HG02678 (cell line): ENCODE measurements around the gene DIPK1B.

Experiments used
- ATAC-seq: cut with Tn5 transposase; IDR thresholded peaks from one replicate; pipeline ENCODE4 v1.9.1; 2021; ENCODE audit warnings: mild to moderate bottlenecking, moderate library complexity; ENCODE audit not compliant: unreplicated experiment

DIPK1B gene

DNA sequence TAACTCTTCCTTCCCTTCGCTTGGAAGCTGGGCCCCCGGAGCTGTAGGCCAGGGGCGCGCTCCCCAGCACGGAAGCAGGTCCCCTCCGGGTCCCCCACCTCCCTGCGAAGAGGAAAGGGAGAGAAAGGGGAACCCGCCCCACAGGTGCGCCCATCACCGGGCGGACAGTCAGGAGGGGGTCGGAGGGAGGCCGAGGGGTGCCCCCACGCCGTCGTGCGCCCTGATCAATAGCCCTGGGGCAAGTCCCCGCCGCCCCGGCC, 25.9 kb upstream of the DIPK1B start:
- ATAC-seq: no peak

DNA sequence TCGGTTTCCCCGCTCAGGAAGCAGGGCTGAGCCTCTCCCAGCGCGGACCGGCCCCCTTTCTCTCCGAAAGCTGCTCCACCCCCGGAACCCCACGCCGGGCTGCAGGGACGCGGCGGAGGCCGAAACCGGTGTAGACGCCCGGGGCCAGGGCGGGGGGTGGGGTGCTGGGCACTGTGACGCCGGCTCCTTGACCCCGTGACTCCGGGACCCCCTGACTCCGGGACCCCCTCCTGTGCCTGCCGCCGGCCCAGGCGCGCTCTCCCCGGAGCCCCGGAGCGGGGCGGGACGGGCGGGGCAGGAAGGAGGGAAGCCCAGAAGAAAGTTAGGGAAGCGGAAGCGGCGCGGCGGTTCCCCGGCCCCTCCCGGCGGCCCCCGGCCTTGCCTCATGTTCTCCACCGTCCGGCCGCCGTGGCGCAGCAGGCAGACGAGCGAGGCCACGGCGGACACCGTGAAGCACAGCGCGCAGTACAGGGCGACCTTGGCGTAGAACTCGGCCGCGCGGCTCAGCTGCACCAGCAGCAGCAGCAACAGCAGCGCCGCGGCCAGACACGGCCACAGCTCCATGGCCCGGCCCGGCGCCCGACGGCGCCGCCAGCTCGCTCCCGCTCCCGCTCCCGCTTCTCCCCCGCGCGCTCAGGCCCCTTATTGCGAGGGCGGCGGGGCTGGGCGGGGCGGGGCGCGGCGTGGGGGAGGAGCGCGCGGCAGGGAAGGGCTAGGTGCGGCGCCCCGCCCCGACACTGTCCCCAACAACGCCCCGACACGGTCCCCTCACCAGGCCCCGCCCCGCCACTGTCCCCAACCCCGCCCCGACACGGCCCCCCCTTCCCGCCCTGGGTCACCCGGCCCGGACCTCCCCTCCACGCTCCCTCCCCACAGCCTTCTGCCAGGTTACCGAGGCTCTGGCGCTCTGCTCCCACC, 25.3 kb upstream of the DIPK1B start, which contains the start of gene AGPAT2:
Gene AGPAT2, minus strand, starts transcription at position 664 of the 918 bp plus-strand sequence. Its CDS starts 100 bp downstream, at position 564.
- no peak for ATAC-seq

DNA sequence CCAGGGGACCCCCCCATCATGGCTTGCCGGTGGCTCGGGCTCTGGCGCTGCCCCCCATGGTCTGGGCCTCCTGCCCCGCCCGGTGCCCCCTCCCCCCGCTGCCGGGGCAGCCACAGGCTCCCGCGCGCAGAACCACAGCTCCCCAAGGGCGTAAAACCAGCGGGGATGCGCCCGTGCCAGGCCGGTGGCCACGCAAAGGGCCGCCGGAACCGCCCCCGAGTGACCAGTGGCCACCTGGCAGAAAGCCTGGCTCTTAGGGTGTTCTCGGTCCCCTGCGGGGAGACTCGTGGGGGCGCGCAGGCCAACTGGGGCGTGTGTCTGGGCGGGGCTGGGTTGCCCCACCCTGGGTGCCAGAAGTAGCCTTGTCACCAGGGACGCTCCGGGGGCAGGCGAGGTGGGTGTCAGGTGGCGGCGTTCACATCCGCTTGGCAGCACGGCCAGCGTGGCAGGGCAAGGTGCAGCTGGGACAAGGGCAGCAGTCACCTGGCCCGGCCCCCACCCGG, 24.6 kb upstream of the DIPK1B start:
- no peak for ATAC-seq

GRCh38 chr9:136688274-136689107, 23.9 kb upstream of the DIPK1B start:
- no peak for ATAC-seq

- ATAC-seq: no peak
Measured at GRCh38 chr9:136689108-136689460, 23.3 kb upstream of the DIPK1B start.

- ATAC-seq: no peak
Measured at GRCh38 chr9:136690104-136690805, 22.1 kb upstream of the DIPK1B start.

GRCh38 chr9:136690806-136691261, 21.5 kb upstream of the DIPK1B start:
- no peak for ATAC-seq

- ATAC-seq: no peak
Measured at GRCh38 chr9:136691316-136692184, 20.8 kb upstream of the DIPK1B start.

GRCh38 chr9:136692185-136693134, 19.9 kb upstream of the DIPK1B start:
- no peak for ATAC-seq

DNA sequence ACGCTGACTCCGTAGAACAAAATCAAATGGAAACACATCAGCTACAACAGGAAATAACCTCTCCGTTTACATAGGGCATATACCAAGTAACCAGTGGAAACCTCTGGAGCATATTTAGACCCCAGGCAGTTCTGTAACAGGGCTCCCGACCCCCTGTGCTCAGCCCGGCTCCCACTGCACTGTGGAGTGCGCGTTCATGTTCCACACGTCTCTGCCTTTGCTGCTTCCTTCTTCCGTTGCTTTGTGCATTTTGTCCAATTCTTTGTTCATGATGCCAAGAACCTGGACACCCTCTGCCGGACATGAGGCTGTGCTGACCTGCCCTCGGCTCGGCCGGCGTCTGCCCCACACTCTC, 19.3 kb upstream of the DIPK1B start:
- ATAC-seq: no peak

- ATAC-seq: no peak
Measured at GRCh38 chr9:136693490-136694162, 18.7 kb upstream of the DIPK1B start.

- no peak for ATAC-seq
Measured at GRCh38 chr9:136694163-136694871, 18.1 kb upstream of the DIPK1B start.

- ATAC-seq: no peak
Measured at GRCh38 chr9:136694872-136695247, 17.5 kb upstream of the DIPK1B start.

DNA sequence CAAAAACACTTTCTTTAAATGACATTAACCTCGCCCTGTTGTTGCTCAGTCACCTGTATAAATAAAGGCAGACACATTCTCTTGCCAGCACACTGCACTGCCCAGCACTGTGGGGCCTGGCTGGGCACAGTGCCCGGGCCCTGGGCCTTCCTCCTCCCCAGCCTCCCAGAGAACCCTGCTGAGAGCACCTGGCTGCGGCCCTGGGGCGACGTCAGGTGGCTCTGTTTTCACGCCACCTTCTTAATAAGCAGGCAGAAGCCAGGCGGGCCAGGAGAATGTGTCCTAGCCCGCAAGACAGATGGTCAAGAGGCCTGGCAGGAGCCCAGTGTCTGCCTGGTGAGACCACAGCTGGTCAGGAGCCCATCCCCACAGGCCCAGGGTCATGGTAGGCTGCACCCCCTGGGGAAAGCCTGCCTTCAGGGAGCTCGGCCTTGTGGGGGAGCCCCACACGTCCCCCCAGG, 16.9 kb upstream of the DIPK1B start:
- ATAC-seq: no peak

- no peak for ATAC-seq
Measured at GRCh38 chr9:136695955-136696354, 16.4 kb upstream of the DIPK1B start.

DNA sequence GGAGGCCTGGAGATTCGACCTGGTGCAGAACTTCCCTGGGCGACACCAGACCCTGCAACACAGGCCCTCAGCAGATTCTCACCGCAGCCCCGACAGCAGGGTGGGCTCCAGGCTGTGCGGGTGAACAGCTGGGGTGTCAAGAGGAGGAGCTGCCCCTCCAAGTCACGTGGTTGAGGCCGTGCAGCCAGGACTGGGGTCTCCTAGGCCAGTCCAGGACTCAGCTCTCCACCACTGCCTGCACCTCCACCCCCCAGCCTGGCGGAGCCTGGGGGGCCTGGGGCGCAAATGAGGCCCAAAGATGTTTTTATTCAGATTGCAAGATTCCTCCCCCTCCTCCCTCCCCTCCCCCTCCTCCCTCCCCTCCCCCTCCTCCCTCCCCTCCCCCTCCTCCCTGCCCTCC, 15.9 kb upstream of the DIPK1B start:
- no peak for ATAC-seq

- no peak for ATAC-seq
Measured at GRCh38 chr9:136697146-136697820, 15.1 kb upstream of the DIPK1B start.
